HS-5 (cell line): ENCODE data around the gene NXPH2.

Experiments
- DNase-seq: peaks from one replicate; pipeline ENCODE4 v3.0.0-alpha.2; 2012; ENCODE audit warnings: low read depth

The NXPH2 gene

DNA sequence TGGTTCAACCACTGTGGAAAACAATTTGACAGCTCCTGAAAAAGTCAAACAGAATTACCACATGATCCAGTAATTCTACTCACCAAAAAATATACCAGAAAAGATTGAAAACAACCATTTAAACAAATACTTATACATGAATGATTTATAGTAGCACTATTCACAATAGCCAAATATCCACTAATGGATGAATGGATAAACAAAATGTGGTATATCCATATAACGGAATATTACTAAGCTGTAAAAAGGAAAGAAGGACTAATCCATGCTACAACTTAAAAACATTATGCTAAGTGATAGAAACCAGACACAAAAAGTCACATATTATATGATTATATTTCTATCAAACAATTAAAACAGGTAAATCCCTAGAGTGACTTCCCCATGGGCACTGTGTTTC is 147.1 kb downstream of the NXPH2 start:
- DNase-seq = no peak

GRCh38 chr2:138632066-138632620 is 148.0 kb downstream of the NXPH2 start:
- DNase-seq = no peak

- DNase-seq = no peak
These were observed 150.0 kb downstream of the NXPH2 start for GRCh38 chr2:138630164-138630563.

- DNase-seq = no peak
These were observed 154.0 kb downstream of the NXPH2 start for GRCh38 chr2:138626148-138626547.

DNA sequence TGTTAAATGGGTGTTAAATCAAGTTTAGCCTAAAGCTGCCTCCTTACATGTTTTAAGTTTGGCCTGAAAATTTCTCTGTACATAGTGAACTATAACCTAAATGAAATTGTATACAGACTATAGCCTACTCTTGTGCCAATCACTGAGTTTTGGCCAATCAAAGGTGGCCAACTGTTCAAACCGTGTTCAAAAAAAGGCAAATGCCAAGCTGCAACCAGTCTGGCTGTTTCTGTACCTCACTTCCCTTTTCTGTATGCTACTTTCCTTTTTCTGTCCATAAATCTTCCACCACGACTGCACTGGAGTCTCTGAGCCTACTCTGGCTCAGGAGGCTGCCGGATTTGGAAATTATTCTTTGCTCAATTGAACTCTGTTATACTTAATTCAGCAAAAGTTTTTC is 157.6 kb downstream of the NXPH2 start:
- no peak for DNase-seq

DNA sequence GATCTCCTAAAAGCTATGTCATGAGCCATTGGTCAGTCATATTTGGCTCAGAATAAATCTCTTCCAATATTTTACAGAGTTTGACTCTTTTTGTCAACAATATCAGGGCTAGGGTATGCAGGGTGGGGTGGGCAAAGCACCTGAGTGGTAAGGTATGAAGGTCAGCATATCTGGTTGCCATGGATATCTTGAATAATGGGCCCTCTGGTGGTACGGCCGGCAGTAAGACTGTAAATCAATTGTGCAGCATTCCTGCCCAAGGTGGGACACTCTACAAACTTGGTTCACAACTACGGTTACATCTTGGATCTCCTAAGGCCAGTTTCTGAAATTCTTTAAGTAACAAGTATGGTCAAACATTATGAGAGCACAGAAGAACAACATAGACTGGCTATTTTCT is 159.1 kb downstream of the NXPH2 start:
- DNase-seq = no peak

- DNase-seq = no peak
These were observed 159.8 kb downstream of the NXPH2 start for GRCh38 chr2:138620431-138620830.
